ENCODE measurements around the gene TMEM121.

GRCh38 chr14:105529569-105530284 lies 3.3 kb downstream of the TMEM121 start:
- TF ChIP-seq TCF12 (IDR thresholded peaks at IDR 0.05; ENCODE audit: low read depth) (no peak), EGR1 (IDR thresholded peaks at IDR 0.05) (no peak), TAF1 (IDR thresholded peaks at IDR 0.05; ENCODE audit: low read depth) (no peak), ZBTB7A (IDR thresholded peaks at IDR 0.05; ENCODE audit: low read depth) (no peak), CREB1 (IDR thresholded peaks at IDR 0.05; ENCODE audit: low read depth) (no peak), YY1 (IDR thresholded peaks at IDR 0.05; ENCODE audit: low read depth) (no peak), RAD21 (IDR thresholded peaks at IDR 0.05; ENCODE audit: low read depth) (no peak), EP300 (IDR thresholded peaks at IDR 0.05; ENCODE audit: borderline replicate concordance) (no peak), CEBPB (IDR thresholded peaks at IDR 0.05) (no peak), REST (IDR thresholded peaks at IDR 0.05; ENCODE audit: low read depth) (no peak), MAX (IDR thresholded peaks at IDR 0.05) (no peak), USF1 (IDR thresholded peaks at IDR 0.05) (no peak), TEAD4 (IDR thresholded peaks at IDR 0.05) (no peak), NFIC (IDR thresholded peaks at IDR 0.05) (no peak)

Data from Ishikawa (cell line).